ENCODE data around the gene PLEKHN1.

PLEKHN1 gene

GRCh38 chr1:937521-937920 is 28.8 kb upstream of the PLEKHN1 start:
- DNase-seq (ENCODE audit: low read depth) = no peak
- H3K4me3 ChIP-seq (ENCODE audit: low read depth, low read length) = no peak overlapping the region
- TF ChIP-seq POLR2A (IDR thresholded peaks at IDR 0.05; ENCODE audit: extremely low read depth, insufficient read length) (no peak), MYC (IDR thresholded peaks at IDR 0.05; ENCODE audit: low read depth, low read length) (no peak)
- TF ChIP-seq, protein P1, sequence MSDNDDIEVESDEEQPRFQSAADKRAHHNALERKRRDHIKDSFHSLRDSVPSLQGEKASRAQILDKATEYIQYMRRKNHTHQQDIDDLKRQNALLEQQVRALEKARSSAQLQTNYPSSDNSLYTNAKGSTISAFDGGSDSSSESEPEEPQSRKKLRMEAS (IDR thresholded peaks at IDR 0.05; ENCODE audit: low read depth, low read length) = no peak
- TF ChIP-seq, protein P2, sequence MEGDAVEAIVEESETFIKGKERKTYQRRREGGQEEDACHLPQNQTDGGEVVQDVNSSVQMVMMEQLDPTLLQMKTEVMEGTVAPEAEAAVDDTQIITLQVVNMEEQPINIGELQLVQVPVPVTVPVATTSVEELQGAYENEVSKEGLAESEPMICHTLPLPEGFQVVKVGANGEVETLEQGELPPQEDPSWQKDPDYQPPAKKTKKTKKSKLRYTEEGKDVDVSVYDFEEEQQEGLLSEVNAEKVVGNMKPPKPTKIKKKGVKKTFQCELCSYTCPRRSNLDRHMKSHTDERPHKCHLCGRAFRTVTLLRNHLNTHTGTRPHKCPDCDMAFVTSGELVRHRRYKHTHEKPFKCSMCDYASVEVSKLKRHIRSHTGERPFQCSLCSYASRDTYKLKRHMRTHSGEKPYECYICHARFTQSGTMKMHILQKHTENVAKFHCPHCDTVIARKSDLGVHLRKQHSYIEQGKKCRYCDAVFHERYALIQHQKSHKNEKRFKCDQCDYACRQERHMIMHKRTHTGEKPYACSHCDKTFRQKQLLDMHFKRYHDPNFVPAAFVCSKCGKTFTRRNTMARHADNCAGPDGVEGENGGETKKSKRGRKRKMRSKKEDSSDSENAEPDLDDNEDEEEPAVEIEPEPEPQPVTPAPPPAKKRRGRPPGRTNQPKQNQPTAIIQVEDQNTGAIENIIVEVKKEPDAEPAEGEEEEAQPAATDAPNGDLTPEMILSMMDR (IDR thresholded peaks at IDR 0.05; ENCODE audit: low read depth, low read length) = no peak

DNA sequence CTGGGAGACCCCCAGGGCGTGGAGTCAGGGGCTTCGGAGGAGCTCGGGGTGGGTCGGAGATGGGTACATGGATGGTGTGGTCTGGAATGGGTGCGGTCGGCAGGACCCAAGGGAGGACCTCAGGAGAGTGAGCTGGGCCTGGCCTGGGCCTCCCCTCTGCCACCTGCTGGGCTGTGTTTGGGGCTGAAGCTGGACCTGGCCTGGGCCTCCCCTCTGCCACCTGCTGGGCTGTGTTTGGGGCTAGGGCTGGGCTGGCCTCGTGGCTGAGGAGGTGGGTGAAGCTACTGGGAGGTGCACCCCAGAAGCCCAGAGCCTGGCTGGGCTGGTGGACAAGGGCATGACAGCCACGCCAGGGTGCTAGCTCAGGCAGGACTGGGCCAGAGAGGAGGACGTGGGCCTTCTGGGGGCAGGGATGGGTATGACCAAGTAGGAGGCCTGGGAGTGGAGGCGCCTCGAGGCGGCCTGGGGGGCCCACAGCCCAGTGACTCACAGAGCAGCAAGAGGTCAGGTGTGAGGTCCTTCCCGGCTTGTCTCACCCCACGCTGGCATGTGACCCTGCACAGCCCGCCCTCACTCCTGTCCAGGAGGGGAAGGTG is 28.1 kb upstream of the PLEKHN1 start:
- TF ChIP-seq, protein P2 (IDR thresholded peaks at IDR 0.05; ENCODE audit: low read depth, low read length) = peak; percentile 1
- TF ChIP-seq POLR2A (IDR thresholded peaks at IDR 0.05; ENCODE audit: extremely low read depth, insufficient read length) = no peak
- TF ChIP-seq MYC (IDR thresholded peaks at IDR 0.05; ENCODE audit: low read depth, low read length) = no peak
- TF ChIP-seq, protein P1 (IDR thresholded peaks at IDR 0.05; ENCODE audit: low read depth, low read length) = no peak
- no peak for DNase-seq (ENCODE audit: low read depth)
- no peak overlapping the region for H3K4me3 ChIP-seq (ENCODE audit: low read depth, low read length)

GRCh38 chr1:938711-939489 is 27.4 kb upstream of the PLEKHN1 start:
- TF ChIP-seq MYC (IDR thresholded peaks at IDR 0.05; ENCODE audit: low read depth, low read length) (no peak), POLR2A (IDR thresholded peaks at IDR 0.05; ENCODE audit: extremely low read depth, insufficient read length) (no peak)
- TF ChIP-seq, protein P1 (IDR thresholded peaks at IDR 0.05; ENCODE audit: low read depth, low read length) = no peak
- TF ChIP-seq, protein P2 (IDR thresholded peaks at IDR 0.05; ENCODE audit: low read depth, low read length) = no peak
- peak; percentile 45 for DNase-seq (ENCODE audit: low read depth)
- H3K4me3 ChIP-seq (ENCODE audit: low read depth, low read length) = no peak overlapping the region

GRCh38 chr1:939511-940106 is 26.7 kb upstream of the PLEKHN1 start:
- TF ChIP-seq, protein P1 (IDR thresholded peaks at IDR 0.05; ENCODE audit: low read depth, low read length) = no peak
- TF ChIP-seq, protein P2 (IDR thresholded peaks at IDR 0.05; ENCODE audit: low read depth, low read length) = no peak
- no peak for TF ChIP-seq POLR2A (IDR thresholded peaks at IDR 0.05; ENCODE audit: extremely low read depth, insufficient read length)
- no peak for TF ChIP-seq MYC (IDR thresholded peaks at IDR 0.05; ENCODE audit: low read depth, low read length)
- H3K4me3 ChIP-seq (ENCODE audit: low read depth, low read length) = no peak overlapping the region
- DNase-seq (ENCODE audit: low read depth) = no peak

DNA sequence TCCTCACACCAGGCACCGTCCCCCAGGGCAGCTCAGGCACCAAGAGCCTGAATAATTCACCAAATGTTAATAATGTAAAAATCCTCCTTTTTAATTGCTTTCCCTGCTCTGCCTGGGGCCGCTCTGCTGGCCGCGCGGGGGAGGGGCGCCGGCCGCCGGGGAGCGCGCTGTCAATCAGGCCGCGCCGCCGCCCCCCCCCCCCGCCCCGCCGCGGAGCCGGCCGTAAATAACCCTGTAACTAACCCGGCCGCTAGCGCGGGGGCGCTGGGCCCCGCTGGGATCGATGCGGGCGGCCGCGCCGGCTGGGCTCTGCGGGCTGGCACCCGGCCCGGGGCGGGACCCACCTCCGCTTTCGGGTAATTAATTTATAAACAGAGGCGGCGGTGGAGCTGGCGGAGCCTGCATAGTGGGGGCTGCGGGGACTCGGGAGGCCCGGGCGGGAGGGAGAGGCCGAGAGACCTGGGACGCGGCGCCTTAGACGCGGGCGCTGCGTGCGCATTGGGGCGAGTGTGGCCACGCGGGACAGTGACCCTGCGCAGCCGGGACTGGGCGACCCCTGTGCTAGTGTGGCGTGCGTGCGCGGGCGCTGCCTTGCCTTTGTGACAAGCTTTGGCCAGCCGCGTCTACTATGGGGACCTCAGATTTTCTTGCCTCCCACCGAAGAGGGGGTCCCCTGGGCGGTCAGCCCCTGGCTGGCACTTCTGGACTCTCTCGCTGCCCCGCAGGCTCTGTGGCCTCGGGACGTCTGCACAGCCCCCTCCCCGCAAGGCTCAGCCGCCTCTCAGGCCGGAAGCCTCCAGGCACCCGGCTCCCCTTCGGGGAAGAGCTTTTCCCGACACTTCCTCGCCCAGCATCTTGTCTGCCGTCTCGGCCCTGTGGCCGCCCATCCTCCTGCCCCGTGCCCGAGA is 25.9 kb upstream of the PLEKHN1 start:
- no peak overlapping the region for H3K4me3 ChIP-seq (ENCODE audit: low read depth, low read length)
- peak; percentile 5; the same call in 1 of the 2 replicates for TF ChIP-seq MYC (IDR thresholded peaks at IDR 0.05; ENCODE audit: low read depth, low read length)
- TF ChIP-seq, protein P1 (IDR thresholded peaks at IDR 0.05; ENCODE audit: low read depth, low read length) = no peak
- peak; percentile 70 for DNase-seq (ENCODE audit: low read depth)
